Astrocyte (in vitro differentiated cells and primary cell): ENCODE measurements around the gene ALOX12. TPM values are rescaled to one million over a fixed set of nuclear protein-coding genes. Genes with fewer than 3 reads are reported as not detected.

Experiments
- DNase-seq: peaks from one replicate; pipeline ENCODE4 v3.0.0-alpha.2; 2010; ENCODE audit warnings: low read depth
- FAIRE-seq: peaks from 2 replicates; lab custom pipeline; 2011; peaks lifted over from hg19 to GRCh38; lab: Jason Lieb, UNC
- H2AFZ ChIP-seq: 2 replicates; pipeline ENCODE4 v1.6.0; 2012; ENCODE audit warnings: low read depth, low read length, inconsistent platforms
- H3K27ac ChIP-seq: 2 replicates; pipeline ENCODE4 v1.5.1; 2011; ENCODE audit warnings: low read depth, low read length, inconsistent platforms
- H3K27me3 ChIP-seq: 2 replicates; pipeline ENCODE4 v1.6.0; 2011; ENCODE audit warnings: low read length, inconsistent platforms; ENCODE audit not compliant: insufficient read depth
- H3K36me3 ChIP-seq: 2 replicates; pipeline ENCODE4 v1.5.1; 2011; ENCODE audit warnings: low read length, inconsistent platforms; ENCODE audit not compliant: insufficient read depth
- H3K4me1 ChIP-seq: 2 replicates; pipeline ENCODE4 v1.5.1; 2011; ENCODE audit warnings: low read length, inconsistent platforms; ENCODE audit not compliant: insufficient read depth
- H3K4me2 ChIP-seq: 2 replicates; pipeline ENCODE4 v1.6.0; 2012; ENCODE audit warnings: low read length, inconsistent platforms
- H3K4me3 ChIP-seq: 2 replicates; pipeline ENCODE4 v1.5.1; 2011; ENCODE audit warnings: low read depth, mild to moderate bottlenecking, low read length, inconsistent platforms; ENCODE audit not compliant: insufficient read depth
- H3K79me2 ChIP-seq: 2 replicates; pipeline ENCODE4 v1.6.0; 2012; ENCODE audit warnings: mild to moderate bottlenecking, low read length, inconsistent platforms; ENCODE audit not compliant: insufficient read depth
- H3K9ac ChIP-seq: 2 replicates; pipeline ENCODE4 v1.6.0; 2012; ENCODE audit warnings: mild to moderate bottlenecking, low read length, inconsistent platforms
- H3K9me3 ChIP-seq: 2 replicates; pipeline ENCODE4 v1.5.1; 2012; ENCODE audit warnings: low read depth, mild to moderate bottlenecking, low read length, inconsistent platforms; ENCODE audit not compliant: insufficient read depth
- H4K20me1 ChIP-seq: 2 replicates; pipeline ENCODE4 v1.6.0; 2012; ENCODE audit warnings: low read length, inconsistent platforms; ENCODE audit not compliant: insufficient read depth
- H3K27ac Mint-ChIP-seq: one replicate; pipeline ENCODE4 v1.8.0; 2021; ENCODE audit warnings: mild to moderate bottlenecking, mixed read lengths; ENCODE audit not compliant: unreplicated experiment
- H3K27me3 Mint-ChIP-seq: one replicate; pipeline ENCODE4 v1.8.0; 2021; ENCODE audit warnings: low read depth, mixed read lengths; ENCODE audit not compliant: unreplicated experiment
- H3K36me3 Mint-ChIP-seq: one replicate; pipeline ENCODE4 v1.8.0; 2021; ENCODE audit warnings: low read depth, mixed read lengths; ENCODE audit not compliant: unreplicated experiment
- H3K4me1 Mint-ChIP-seq: one replicate; pipeline ENCODE4 v1.8.0; 2021; ENCODE audit warnings: low read depth, mixed read lengths; ENCODE audit not compliant: unreplicated experiment
- H3K4me3 Mint-ChIP-seq: one replicate; pipeline ENCODE4 v1.8.0; 2021; ENCODE audit warnings: mild to moderate bottlenecking, moderate library complexity, mixed read lengths; ENCODE audit not compliant: unreplicated experiment
- H3K9me3 Mint-ChIP-seq: one replicate; pipeline ENCODE4 v1.8.0; 2021; ENCODE audit warnings: mild to moderate bottlenecking, mixed read lengths; ENCODE audit not compliant: unreplicated experiment
- EZH2 ChIP-seq: IDR thresholded peaks from 2 replicates; pipeline ENCODE4 v1.6.1; 2012; ENCODE audit warnings: mild to moderate bottlenecking, low read length, inconsistent platforms; ENCODE audit not compliant: insufficient read depth
- total RNA-seq: library from RNA; stranded (reverse); gene quantifications from 2 replicates; pipeline ENCODE4 v1.2.1, GENCODE V29; 2021
- TF ChIP-seq, protein P1 (sequence below): IDR thresholded peaks from 2 replicates; pipeline ENCODE4 v1.5.1; 2011; ENCODE audit warnings: low read depth, mild to moderate bottlenecking, inconsistent platforms, low read length, moderate library complexity; ENCODE audit not compliant: insufficient read depth

ALOX12 gene
- total RNA-seq, 1 donor from 2014 or later: not detected

- no peak for FAIRE-seq
- no peaks in the 10 kb centered on the region for H3K36me3 ChIP-seq
- no peak overlapping the region for H3K9ac ChIP-seq
- no peak overlapping the region for H3K27ac Mint-ChIP-seq
- H3K4me3 Mint-ChIP-seq: no peak overlapping the region
- H3K4me2 ChIP-seq: no peak overlapping the region
- H3K4me1 ChIP-seq: no peaks in the 10 kb centered on the region
- no peak overlapping the region for H3K27ac ChIP-seq
- H3K9me3 Mint-ChIP-seq: peaks cover 1% of the 10 kb centered on the region
- no peaks in the 10 kb centered on the region for H3K9me3 ChIP-seq
- no peak overlapping the region for H3K4me3 ChIP-seq
- H2AFZ ChIP-seq: no peak overlapping the region
- no peaks in the 10 kb centered on the region for H3K79me2 ChIP-seq
- TF ChIP-seq EZH2: no peak
- TF ChIP-seq, protein P1, sequence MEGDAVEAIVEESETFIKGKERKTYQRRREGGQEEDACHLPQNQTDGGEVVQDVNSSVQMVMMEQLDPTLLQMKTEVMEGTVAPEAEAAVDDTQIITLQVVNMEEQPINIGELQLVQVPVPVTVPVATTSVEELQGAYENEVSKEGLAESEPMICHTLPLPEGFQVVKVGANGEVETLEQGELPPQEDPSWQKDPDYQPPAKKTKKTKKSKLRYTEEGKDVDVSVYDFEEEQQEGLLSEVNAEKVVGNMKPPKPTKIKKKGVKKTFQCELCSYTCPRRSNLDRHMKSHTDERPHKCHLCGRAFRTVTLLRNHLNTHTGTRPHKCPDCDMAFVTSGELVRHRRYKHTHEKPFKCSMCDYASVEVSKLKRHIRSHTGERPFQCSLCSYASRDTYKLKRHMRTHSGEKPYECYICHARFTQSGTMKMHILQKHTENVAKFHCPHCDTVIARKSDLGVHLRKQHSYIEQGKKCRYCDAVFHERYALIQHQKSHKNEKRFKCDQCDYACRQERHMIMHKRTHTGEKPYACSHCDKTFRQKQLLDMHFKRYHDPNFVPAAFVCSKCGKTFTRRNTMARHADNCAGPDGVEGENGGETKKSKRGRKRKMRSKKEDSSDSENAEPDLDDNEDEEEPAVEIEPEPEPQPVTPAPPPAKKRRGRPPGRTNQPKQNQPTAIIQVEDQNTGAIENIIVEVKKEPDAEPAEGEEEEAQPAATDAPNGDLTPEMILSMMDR: no peak
- DNase-seq: no peak
- no peaks in the 10 kb centered on the region for H3K4me1 Mint-ChIP-seq
- no peaks in the 10 kb centered on the region for H4K20me1 ChIP-seq
- H3K27me3 ChIP-seq: no peaks in the 10 kb centered on the region
- H3K27me3 Mint-ChIP-seq: peaks cover 19% of the 10 kb centered on the region
- H3K36me3 Mint-ChIP-seq: no peaks in the 10 kb centered on the region
Observed at GRCh38 chr17:6981426-6981825, 14.4 kb upstream of the ALOX12 start.

GRCh38 chr17:6985266-6985665 lies 10.6 kb upstream of the ALOX12 start:
- H3K4me1 Mint-ChIP-seq: no peaks in the 10 kb centered on the region
- TF ChIP-seq, protein P1: no peak
- no peak for TF ChIP-seq EZH2

DNA sequence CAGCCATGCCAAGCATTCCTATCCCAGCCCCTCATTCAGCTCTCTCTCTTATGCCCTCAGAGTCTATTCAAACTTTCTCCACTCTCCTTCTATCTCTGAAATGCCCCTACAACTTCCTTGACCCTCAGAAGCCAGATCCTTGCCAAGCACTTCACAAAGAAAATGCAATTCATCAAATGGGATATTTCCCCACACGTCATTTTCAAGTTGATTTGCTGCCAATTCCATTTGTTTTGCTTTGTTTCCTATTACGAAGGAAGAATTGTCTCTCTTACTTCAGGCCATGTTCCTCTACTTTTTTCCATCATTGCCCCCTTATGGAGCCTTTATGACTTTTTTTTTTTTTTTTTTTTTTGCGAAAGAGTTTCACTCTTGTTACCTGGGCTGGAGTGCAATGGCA lies 9.2 kb upstream of the ALOX12 start:
- H3K4me3 Mint-ChIP-seq: no peak overlapping the region

More at GRCh38 chr17:6985266-6985665, 10.6 kb upstream of the ALOX12 start:
- Mint-ChIP-seq H3K27ac (no peak overlapping the region), H3K4me3 (no peak overlapping the region), H3K9me3 (no peaks in the 10 kb centered on the region), H3K36me3 (no peaks in the 10 kb centered on the region), H3K27me3 (peaks cover 13% of the 10 kb centered on the region)
- Histone ChIP-seq H3K9ac (no peak overlapping the region), H3K27me3 (no peaks in the 10 kb centered on the region), H2AFZ (no peak overlapping the region), H3K4me3 (no peak overlapping the region), H3K27ac (no peak overlapping the region), H3K4me1 (no peaks in the 10 kb centered on the region), H4K20me1 (no peaks in the 10 kb centered on the region), H3K4me2 (no peak overlapping the region), H3K36me3 (no peaks in the 10 kb centered on the region), H3K79me2 (no peaks in the 10 kb centered on the region), H3K9me3 (no peaks in the 10 kb centered on the region)
- FAIRE-seq (no peak), DNase-seq (no peak)

More for the DNA sequence above, 9.2 kb upstream of the ALOX12 start:
- H3K36me3 ChIP-seq: no peaks in the 10 kb centered on the region
- H3K36me3 Mint-ChIP-seq: no peaks in the 10 kb centered on the region
- peaks cover 11% of the 10 kb centered on the region for H3K27me3 Mint-ChIP-seq
- no peaks in the 10 kb centered on the region for H3K9me3 ChIP-seq
- no peaks in the 10 kb centered on the region for H3K4me1 Mint-ChIP-seq
- H3K27me3 ChIP-seq: no peaks in the 10 kb centered on the region
- no peak overlapping the region for H3K27ac ChIP-seq
- no peak overlapping the region for H3K4me3 ChIP-seq
- H3K9ac ChIP-seq: no peak overlapping the region
- no peak for FAIRE-seq
- no peak overlapping the region for H3K4me2 ChIP-seq
- no peak overlapping the region for H2AFZ ChIP-seq
- no peaks in the 10 kb centered on the region for H3K79me2 ChIP-seq
- H4K20me1 ChIP-seq: no peaks in the 10 kb centered on the region
- H3K9me3 Mint-ChIP-seq: no peaks in the 10 kb centered on the region
- no peak overlapping the region for H3K27ac Mint-ChIP-seq
- no peaks in the 10 kb centered on the region for H3K4me1 ChIP-seq
- no peak for DNase-seq
- TF ChIP-seq, protein P1: no peak
- TF ChIP-seq EZH2: no peak
